Suprapubic skin (tissue), 3 donors: ENCODE measurements around the gene NUDT3.

Experiments
- POLR2AphosphoS5 ChIP-seq, 3 donors: sonication (generic); formaldehyde crosslinking; IDR thresholded peaks; one replicate each; pipeline ENCODE4 v1.6.1; 2017; ENCODE audit warnings: antibody characterized with exemption in 3 of 3
- TF ChIP-seq, protein P1 (sequence below), 2 donors: fragments of 200-600 bp in 1 of 2; fragments of 450-650 bp in 1 of 2; sonication (generic) in 1 of 2; IDR thresholded peaks; one replicate each; pipeline ENCODE4 v1.5.1; 2016 to 2019; ENCODE audit warnings: antibody characterized with exemption in 2 of 2, mild to moderate bottlenecking in 1 of 2, moderate library complexity in 1 of 2

DNA sequence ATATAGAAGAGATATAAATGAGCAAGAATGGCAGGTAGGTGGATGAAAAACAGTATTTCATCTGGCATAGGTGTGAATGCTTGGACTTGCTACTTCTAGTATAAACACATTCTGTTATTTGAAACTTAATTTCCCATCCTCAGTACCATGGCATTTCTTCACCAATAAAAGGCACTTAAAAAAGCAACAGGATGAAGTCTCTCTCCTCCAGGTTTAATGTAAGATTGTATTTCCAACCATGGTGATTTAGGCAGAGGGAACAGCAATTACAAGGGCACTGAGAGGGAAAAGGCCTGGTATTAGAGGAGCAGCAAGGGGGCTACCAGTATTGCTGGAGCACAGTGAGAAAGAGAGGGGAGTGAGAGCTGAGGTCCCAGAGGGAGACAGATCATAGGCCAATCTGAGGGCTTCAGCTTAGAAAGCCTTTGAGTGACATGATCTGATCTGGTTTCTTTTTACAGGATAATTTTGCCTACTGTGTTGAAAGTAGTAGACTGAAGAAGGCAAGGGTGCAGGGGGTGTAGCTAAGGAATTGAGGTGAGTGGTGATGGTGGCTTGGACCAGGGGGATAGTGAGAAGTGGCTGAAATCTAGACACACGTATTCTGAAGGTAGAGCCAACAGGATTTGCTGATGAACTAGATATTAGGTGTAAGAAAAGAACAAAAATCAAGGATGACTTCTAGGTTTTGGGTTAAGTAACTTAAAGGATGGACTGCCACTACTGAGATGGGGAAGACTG, 75.9 kb downstream of the NUDT3 start:
- TF ChIP-seq, protein P1, sequence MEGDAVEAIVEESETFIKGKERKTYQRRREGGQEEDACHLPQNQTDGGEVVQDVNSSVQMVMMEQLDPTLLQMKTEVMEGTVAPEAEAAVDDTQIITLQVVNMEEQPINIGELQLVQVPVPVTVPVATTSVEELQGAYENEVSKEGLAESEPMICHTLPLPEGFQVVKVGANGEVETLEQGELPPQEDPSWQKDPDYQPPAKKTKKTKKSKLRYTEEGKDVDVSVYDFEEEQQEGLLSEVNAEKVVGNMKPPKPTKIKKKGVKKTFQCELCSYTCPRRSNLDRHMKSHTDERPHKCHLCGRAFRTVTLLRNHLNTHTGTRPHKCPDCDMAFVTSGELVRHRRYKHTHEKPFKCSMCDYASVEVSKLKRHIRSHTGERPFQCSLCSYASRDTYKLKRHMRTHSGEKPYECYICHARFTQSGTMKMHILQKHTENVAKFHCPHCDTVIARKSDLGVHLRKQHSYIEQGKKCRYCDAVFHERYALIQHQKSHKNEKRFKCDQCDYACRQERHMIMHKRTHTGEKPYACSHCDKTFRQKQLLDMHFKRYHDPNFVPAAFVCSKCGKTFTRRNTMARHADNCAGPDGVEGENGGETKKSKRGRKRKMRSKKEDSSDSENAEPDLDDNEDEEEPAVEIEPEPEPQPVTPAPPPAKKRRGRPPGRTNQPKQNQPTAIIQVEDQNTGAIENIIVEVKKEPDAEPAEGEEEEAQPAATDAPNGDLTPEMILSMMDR (IDR thresholded peaks at IDR 0.05): no peak
- TF ChIP-seq POLR2AphosphoS5 (IDR thresholded peaks at IDR 0.05): no peak
